PC-9 (cell line): ENCODE measurements around the gene FADD. TPM values are rescaled to one million over a fixed set of nuclear protein-coding genes. Genes with fewer than 3 reads are reported as not detected.

Experiments used
- BruUV-seq: library from RNA; stranded (reverse); fragments of 400-500 nt; replicated peaks from 2 replicates; lab custom pipeline; 2021; lab: Mats Ljungman, UMichigan
- CTCF ChIA-PET: fragments of 300-600 bp; sonication (Branson Sonifier 250); formaldehyde crosslinking; loops from one replicate; lab custom pipeline; 2022; ENCODE audit warnings: antibody characterized with exemption; lab: Charles Lee
- POLR2A ChIA-PET: fragments of 300-600 bp; sonication (Branson Sonifier 250); formaldehyde crosslinking; loops from one replicate; lab custom pipeline; 2022; ENCODE audit warnings: antibody characterized with exemption; ENCODE audit not compliant: unreplicated experiment; lab: Charles Lee
- DNase-seq, 2 experiments: peaks; one replicate each; pipeline versions ENCODE4 v3.0.0 to v3.0.0-alpha.2; 2015 to 2022; ENCODE audit warnings: mixed read lengths in 1 of 2
- H2AFZ ChIP-seq: fragments of 200-600 bp; sonication (generic); 2 replicates; pipeline ENCODE4 v1.8.1; 2017; ENCODE audit warnings: antibody characterized with exemption
- H3F3A ChIP-seq: fragments of 200-600 bp; sonication (generic); 2 replicates; pipeline ENCODE4 v1.8.1; 2017; ENCODE audit warnings: antibody characterized with exemption, mild to moderate bottlenecking, low read depth; ENCODE audit not compliant: insufficient read depth
- H3K27ac ChIP-seq: fragments of 200-600 bp; sonication (generic); 2 replicates; pipeline ENCODE4 v1.6.1; 2016; ENCODE audit warnings: mixed run types
- H3K27me3 ChIP-seq: fragments of 200-600 bp; sonication (generic); 2 replicates; pipeline ENCODE4 v1.6.1; 2016; ENCODE audit warnings: low read depth, mixed run types; ENCODE audit not compliant: insufficient read depth
- H3K36me3 ChIP-seq: fragments of 200-600 bp; sonication (generic); 2 replicates; pipeline ENCODE4 v1.6.1; 2016; ENCODE audit warnings: low read depth, mixed run types
- H3K4me1 ChIP-seq: fragments of 200-600 bp; sonication (generic); replicated peaks from 2 replicates; pipeline ENCODE4 v1.6.1; 2016; ENCODE audit warnings: mixed run types; ENCODE audit not compliant: insufficient read depth
- H3K4me2 ChIP-seq: fragments of 200-600 bp; sonication (generic); 2 replicates; pipeline ENCODE4 v1.6.1; 2017; ENCODE audit warnings: mixed run types
- H3K4me3 ChIP-seq: fragments of 200-600 bp; sonication (generic); 2 replicates; pipeline ENCODE4 v1.6.1; 2016; ENCODE audit warnings: mixed run types
- H3K79me2 ChIP-seq: fragments of 200-600 bp; sonication (generic); 2 replicates; pipeline ENCODE4 v1.6.1; 2017; ENCODE audit warnings: low read depth, mixed run types
- H3K9me2 ChIP-seq: fragments of 200-600 bp; sonication (generic); 2 replicates; pipeline ENCODE4 v1.8.1; 2017; ENCODE audit warnings: mild to moderate bottlenecking; ENCODE audit not compliant: insufficient read depth
- H3K9me3 ChIP-seq: fragments of 200-600 bp; sonication (generic); 2 replicates; pipeline ENCODE4 v1.8.1; 2016; ENCODE audit warnings: low read depth; ENCODE audit not compliant: insufficient read depth
- H4K20me1 ChIP-seq: fragments of 200-600 bp; sonication (generic); 2 replicates; pipeline ENCODE4 v1.8.1; 2017; ENCODE audit not compliant: insufficient read depth
- CTCF ChIP-seq: fragments of 200-600 bp; sonication (generic); conservative IDR thresholded peaks from 2 replicates; pipeline ENCODE4 v1.6.1; 2017; ENCODE audit warnings: mixed run types, antibody characterized with exemption, mild to moderate bottlenecking, moderate library complexity
- EZH2 ChIP-seq: fragments of 200-600 bp; sonication (generic); IDR thresholded peaks from 2 replicates; pipeline ENCODE4 v1.8.0; 2017; ENCODE audit warnings: antibody characterized with exemption, low read depth
- intact Hi-C: fragments of 100-400 bp; cut with micrococcal nuclease; formaldehyde crosslinking; loops from one replicate; pipeline ENCODE4 v1.10.0; 2022; ENCODE audit not compliant: unreplicated experiment
- total RNA-seq: library from RNA; stranded (reverse); gene quantifications from 2 replicates; pipeline ENCODE4 v1.2.3, GENCODE V29; 2021

FADD gene
- total RNA-seq, 1 experiment from 2014 or later = 47.8 TPM

GRCh38 chr11:70183032-70183431 is 20.1 kb upstream of the FADD start:
- no peak overlapping the region for H3K27ac ChIP-seq
- ChIA-PET POLR2A (no interaction called here), CTCF (no interaction called here)
- H3K27me3 ChIP-seq = no peaks in the 10 kb centered on the region
- no TSS peak for BruUV-seq
- H3K9me2 ChIP-seq = no peaks in the 10 kb centered on the region
- no peak for DNase-seq
- no peak for TF ChIP-seq CTCF
- no peak for TF ChIP-seq EZH2
- H4K20me1 ChIP-seq = peaks cover 37% of the 10 kb centered on the region
- intact Hi-C loops = no loop called here
- peaks cover 82% of the 10 kb centered on the region for H3F3A ChIP-seq
- peaks cover 52% of the 10 kb centered on the region for H3K36me3 ChIP-seq
- H3K4me3 ChIP-seq = no peak overlapping the region
- H2AFZ ChIP-seq = no peak overlapping the region
- no peaks in the 10 kb centered on the region for H3K9me3 ChIP-seq
- H3K79me2 ChIP-seq = no peaks in the 10 kb centered on the region
- no peaks in the 10 kb centered on the region for H3K4me1 ChIP-seq
- no peak overlapping the region for H3K4me2 ChIP-seq

- H3K9me3 ChIP-seq = no peaks in the 10 kb centered on the region
- H3K79me2 ChIP-seq = no peaks in the 10 kb centered on the region
- no TSS peak for BruUV-seq
- no peak overlapping the region for H3K27ac ChIP-seq
- ChIA-PET POLR2A (no interaction called here), CTCF (no interaction called here)
- H3K4me3 ChIP-seq = no peak overlapping the region
- peaks cover 82% of the 10 kb centered on the region for H3F3A ChIP-seq
- no peaks in the 10 kb centered on the region for H3K27me3 ChIP-seq
- no peak for DNase-seq
- intact Hi-C loops = no loop called here
- H4K20me1 ChIP-seq = peaks cover 34% of the 10 kb centered on the region
- H3K4me1 ChIP-seq = no peaks in the 10 kb centered on the region
- H2AFZ ChIP-seq = no peak overlapping the region
- no peak for TF ChIP-seq CTCF
- H3K9me2 ChIP-seq = no peaks in the 10 kb centered on the region
- peaks cover 49% of the 10 kb centered on the region for H3K36me3 ChIP-seq
- no peak overlapping the region for H3K4me2 ChIP-seq
These were observed 19.5 kb upstream of the FADD start for GRCh38 chr11:70183483-70184176.

- Histone ChIP-seq H3F3A (peaks cover 85% of the 10 kb centered on the region), H4K20me1 (peaks cover 28% of the 10 kb centered on the region), H3K4me3 (no peak overlapping the region), H3K9me3 (no peaks in the 10 kb centered on the region), H3K36me3 (peaks cover 50% of the 10 kb centered on the region), H3K4me2 (no peak overlapping the region), H3K9me2 (no peaks in the 10 kb centered on the region), H3K79me2 (no peaks in the 10 kb centered on the region), H3K27me3 (no peaks in the 10 kb centered on the region), H3K27ac (no peak overlapping the region), H3K4me1 (no peaks in the 10 kb centered on the region), H2AFZ (no peak overlapping the region)
- CTCF ChIA-PET = interaction anchor here (0.6 kb wide), 1 partner anchor 1069 kb away, joined by 3 read pairs; no protein-coding TSS in a partner anchor
- POLR2A ChIA-PET = no interaction called here
- BruUV-seq = no TSS peak
- intact Hi-C loops = no loop called here
- TF ChIP-seq CTCF (no peak), EZH2 (no peak)
- no peak for DNase-seq
These were observed 18.7 kb upstream of the FADD start for GRCh38 chr11:70184396-70184795.
